Measurements from ENCODE around the gene LDLR.

DNA sequence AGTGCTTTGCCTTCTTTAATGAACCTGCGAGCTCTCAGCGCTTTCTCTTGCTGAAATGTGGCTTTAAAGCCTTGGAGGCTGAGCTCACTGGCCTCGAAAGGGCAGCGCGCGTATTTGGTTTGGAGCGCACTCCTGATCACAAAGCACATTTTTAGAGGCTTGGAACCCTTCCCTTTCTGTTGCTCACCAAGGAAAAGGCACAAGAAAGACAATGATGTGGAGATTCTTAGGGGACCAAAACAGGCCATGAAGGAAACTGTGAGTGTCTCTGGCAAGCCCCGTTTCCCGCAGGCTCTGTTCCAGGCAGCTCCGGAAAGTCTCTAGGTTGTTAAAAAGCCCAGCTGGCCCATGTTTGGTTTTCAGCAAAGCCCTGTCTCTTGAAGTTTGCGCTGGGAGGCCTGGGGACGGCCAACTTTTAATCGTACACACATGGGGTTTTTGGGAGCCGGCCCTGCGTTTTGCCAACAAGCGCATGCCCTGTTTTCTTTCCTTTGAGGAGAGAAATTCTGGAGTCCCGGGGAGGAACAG is 75.7 kb downstream of the LDLR start:
- TF ChIP-seq, protein P1, sequence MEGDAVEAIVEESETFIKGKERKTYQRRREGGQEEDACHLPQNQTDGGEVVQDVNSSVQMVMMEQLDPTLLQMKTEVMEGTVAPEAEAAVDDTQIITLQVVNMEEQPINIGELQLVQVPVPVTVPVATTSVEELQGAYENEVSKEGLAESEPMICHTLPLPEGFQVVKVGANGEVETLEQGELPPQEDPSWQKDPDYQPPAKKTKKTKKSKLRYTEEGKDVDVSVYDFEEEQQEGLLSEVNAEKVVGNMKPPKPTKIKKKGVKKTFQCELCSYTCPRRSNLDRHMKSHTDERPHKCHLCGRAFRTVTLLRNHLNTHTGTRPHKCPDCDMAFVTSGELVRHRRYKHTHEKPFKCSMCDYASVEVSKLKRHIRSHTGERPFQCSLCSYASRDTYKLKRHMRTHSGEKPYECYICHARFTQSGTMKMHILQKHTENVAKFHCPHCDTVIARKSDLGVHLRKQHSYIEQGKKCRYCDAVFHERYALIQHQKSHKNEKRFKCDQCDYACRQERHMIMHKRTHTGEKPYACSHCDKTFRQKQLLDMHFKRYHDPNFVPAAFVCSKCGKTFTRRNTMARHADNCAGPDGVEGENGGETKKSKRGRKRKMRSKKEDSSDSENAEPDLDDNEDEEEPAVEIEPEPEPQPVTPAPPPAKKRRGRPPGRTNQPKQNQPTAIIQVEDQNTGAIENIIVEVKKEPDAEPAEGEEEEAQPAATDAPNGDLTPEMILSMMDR (IDR thresholded peaks at IDR 0.05): no peak
- TF ChIP-seq POLR2A (IDR thresholded peaks at IDR 0.05): no peak
